HG03039 (cell line): ENCODE results near the gene SGPP2.

Experiments
- ATAC-seq: cut with Tn5 transposase; IDR thresholded peaks from one replicate; pipeline ENCODE4 v1.9.1; 2021; ENCODE audit warnings: mild to moderate bottlenecking, moderate library complexity; ENCODE audit not compliant: unreplicated experiment

The SGPP2 gene

DNA sequence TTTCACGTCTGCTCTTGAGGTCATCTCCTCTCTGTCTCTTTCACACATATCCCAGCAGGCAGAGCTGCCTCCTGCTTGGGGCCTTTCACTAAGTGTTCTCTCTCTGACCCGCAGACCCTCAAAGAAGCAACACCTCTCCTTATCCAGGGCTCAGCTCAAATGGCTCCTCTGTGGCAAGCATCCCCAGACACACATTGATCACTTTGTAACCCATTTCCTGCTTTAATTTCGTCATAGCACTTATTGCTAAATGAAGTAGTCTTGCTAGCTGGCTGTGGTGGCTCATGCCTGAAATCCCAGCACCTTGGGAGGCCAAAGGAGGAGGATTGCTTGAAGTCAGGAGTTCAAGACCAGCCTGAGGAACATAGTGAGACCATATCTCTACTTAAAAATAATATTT lies 41.4 kb downstream of the SGPP2 start:
- ATAC-seq, result no peak

- no peak for ATAC-seq
Measured at GRCh38 chr2:222468346-222468745, 44.0 kb downstream of the SGPP2 start.

DNA sequence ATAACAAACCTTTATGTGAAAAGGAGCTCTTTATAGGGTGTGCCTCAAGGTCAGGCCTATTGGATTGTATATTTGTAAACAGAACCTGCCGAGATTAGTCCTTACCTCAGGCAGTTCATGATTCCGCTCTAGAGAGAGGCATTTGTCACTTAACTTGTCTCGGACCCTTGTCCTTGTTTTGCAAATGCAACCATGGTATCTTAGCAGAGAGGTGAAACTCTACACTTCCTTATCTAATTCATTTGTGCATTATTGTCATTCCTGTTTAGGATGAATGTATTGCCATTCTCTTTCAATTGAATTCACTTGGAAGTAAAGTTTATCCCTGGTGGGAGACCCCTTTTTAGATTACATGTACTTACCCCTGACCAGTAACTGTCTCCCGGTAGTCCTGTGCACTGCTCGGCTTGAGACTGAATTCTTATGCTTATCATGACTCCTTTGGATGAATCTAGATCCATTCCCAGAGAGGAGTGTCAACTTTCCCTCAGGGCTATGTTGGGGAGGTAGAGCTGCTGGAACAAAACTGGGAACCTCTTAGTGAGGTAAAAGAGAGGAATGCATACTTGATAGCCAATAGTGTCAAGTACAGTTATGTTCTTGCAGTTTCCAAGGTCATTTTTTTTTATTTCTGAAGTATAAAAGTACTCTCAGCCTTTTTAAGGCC lies 46.6 kb downstream of the SGPP2 start:
- no peak for ATAC-seq

- no peak for ATAC-seq
Measured at GRCh38 chr2:222477962-222478608, 53.7 kb downstream of the SGPP2 start.

DNA sequence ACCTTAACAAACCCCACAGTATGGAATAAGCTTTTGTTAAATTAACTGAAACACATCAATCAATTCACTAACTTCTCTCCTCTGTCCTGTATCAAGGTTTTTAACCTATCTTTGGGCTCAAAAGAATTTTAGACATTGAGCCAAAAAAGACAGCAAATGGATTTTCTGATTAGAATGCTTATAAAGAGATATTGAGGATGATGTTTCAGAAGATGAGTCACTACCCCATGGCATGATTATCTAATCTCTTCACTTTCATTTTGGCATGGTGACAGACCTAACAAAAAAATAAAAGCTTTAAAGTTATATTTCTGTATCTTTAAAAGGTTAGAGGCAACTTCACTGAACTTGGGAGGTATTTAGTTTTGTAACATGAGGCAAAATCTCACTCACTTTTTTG lies 55.5 kb downstream of the SGPP2 start:
- no peak for ATAC-seq

- no peak for ATAC-seq
Measured at GRCh38 chr2:222480497-222480896, 56.2 kb downstream of the SGPP2 start.

DNA sequence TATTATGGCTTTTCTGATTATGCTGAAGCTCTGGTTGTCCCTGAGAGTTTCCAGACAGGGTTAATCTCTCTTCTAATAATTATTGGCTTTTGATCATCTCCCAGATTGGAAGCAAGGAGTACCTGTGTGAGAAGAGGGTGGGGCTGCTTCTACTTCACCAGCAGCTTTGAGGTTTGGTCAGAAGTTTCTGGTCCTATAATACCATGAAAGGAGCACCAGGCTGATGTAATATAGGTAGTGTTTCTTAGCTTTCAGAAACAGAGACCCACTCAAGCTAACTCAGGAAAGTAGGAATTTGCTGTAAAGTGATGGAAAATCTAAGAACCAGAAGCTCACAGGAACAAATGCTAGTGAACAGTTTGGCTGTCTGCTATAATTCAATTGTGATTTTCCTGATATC lies 57.6 kb downstream of the SGPP2 start:
- ATAC-seq, result no peak

- no peak for ATAC-seq
Measured at GRCh38 chr2:222483513-222484039, 59.2 kb downstream of the SGPP2 start.

GRCh38 chr2:222485367-222486211 lies 61.2 kb downstream of the SGPP2 start:
- no peak for ATAC-seq

DNA sequence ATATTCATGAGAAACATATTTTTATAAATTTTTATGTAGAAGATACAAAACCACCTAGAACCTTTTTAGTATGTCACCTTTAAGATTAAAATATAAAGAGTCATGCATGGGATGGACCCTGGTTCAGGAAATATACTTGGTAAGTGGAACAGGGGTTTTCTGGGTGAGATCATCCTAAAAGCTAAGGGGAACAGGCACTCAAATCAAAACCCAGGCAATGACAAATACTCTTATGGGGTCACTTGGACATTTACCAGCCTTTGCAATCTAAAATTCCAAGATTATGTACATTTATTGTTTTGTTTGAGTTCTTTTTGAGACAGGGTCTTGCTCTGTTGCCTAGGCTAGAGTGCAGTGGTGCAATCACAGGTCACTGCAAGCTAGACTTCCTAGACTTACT lies 65.8 kb downstream of the SGPP2 start:
- no peak for ATAC-seq

GRCh38 chr2:222492683-222493082 lies 68.3 kb downstream of the SGPP2 start:
- no peak for ATAC-seq

- ATAC-seq, result no peak
Measured at GRCh38 chr2:222494104-222494739, 69.9 kb downstream of the SGPP2 start.

- no peak for ATAC-seq
Measured at GRCh38 chr2:222495388-222495787, 71.0 kb downstream of the SGPP2 start.

- ATAC-seq, result no peak
Measured at GRCh38 chr2:222499226-222499625, 74.9 kb downstream of the SGPP2 start.

DNA sequence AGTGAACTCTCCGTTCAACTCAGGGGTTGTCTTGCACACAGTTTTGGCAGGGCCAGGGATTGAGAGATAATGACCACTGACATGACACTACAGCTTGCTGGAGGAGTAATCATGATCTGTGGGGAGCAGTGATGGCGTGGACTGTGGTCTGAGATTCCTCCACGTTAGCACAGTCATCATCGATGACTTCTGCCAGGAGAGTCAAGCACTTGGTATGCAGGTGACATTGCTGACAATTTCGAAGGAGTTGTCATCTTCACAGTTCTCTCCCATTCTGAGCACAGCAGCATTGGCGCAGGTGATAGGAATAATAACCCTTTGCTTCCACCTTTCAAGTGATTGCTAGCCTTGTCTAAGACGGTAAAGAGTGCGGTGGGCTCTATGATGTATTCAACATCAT lies 79.8 kb downstream of the SGPP2 start:
- ATAC-seq, result no peak

DNA sequence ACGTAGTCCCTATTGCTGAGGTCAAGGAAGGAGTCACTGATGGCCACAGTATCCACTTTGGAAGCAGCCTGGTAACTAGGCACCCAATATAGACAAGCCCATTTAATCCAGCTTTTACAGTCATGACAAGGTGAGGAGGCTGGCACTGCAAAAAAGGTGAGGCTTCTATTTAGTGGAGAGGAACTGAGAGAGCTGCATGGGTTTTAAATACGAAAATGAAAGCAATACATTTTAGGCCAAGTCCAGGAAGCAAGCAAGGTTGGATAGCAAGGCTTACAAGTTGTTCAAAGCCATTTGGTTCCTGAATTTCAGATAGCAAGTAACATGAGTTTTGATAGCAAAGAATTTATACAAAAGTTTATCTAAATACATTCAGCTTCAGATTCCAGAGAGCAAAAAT lies 80.4 kb downstream of the SGPP2 start:
- peak; percentile 97 for ATAC-seq

DNA sequence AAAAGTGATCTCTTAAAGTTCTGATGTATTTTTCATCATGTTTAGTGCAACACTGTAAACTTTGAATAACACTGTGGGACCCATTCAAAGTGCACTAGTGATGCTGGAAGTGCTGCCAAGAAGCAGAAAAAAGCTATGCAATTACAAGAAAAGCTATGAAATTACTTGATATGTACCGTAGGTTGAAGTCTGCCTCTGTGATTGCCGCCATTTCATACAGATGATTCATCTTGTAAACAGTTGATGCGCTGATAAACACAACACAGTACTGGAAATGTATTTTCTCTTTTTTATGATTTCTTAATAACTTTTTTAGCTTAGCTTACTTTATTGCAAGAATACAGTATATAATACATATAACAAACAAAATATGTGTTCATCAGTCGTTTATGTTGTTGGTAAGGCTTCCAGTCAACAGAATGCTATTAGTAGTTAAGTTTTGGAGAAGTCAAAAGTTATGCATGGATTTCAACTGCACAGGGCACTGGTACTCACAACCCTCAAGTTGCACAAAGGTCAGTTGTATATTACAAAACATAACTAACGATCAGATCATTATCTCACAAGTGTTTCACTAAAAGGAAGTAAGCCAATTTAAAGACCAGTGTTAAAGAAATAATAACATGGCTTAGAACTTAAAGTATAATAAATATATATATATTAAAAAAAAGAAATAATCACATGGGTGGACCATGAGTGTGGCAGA lies 82.0 kb downstream of the SGPP2 start:
- no peak for ATAC-seq

DNA sequence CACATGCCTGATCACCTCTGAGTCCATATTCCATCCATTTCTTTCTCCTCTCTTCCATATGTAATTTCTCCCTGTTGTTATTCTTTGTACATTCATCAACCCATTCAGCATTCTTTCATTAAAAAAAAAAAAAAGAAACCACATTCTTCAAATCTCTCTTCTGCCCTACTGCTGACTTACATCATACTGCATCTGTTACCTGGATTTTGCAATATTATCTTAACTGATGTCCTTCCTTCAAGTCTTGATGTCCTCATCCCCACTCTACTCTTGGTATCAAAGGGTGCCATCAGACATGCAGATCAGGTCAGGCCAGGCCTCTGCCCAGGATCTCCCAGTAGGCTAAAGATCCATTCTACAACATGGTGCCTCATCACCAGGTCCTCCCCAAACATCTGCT lies 90.6 kb downstream of the SGPP2 start:
- no peak for ATAC-seq

DNA sequence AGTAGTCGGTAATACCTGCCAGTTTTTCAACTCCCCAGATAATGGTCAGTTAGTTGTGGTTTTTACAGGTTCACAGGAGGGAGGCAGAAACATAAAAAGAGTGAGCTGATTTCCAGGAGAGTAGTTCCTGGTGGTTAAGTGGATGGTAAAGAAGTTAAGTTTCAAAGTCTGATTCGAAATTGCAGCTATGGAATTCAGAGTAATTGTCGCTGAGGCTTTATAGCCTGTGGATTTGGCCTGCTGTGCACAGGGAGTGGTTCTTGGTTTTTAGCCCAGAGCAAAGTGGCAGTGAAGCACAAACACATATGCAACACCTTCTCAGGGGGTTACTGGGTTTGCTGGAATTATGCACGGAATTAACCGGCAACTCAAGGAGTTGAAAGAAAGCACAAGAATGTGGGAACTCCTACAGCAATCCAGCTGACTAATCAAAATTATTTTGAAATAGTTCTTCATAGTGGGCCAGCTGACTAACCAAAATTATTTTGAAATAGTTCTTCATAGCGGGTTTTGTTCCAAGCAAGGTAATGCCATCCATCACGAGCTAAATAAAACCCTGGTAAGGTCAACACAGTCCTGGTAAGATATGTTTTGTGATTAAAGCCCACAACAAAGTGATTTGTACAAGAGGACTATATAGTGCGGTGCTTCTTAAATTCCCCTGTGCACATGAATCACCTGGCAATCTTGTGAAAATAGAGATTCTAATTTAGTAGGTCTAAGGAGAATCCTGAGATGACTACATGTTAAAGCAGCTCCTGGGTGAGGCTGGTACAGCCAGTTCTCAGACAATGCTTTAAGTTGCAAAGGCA lies 94.4 kb downstream of the SGPP2 start:
- ATAC-seq, result no peak

- peak; percentile 86 for ATAC-seq
Measured at GRCh38 chr2:222521099-222521498, 96.8 kb downstream of the SGPP2 start.
